A549 (cell line): ENCODE measurements around the gene PRKCZ. TPM values are rescaled to one million over a fixed set of nuclear protein-coding genes. Genes with fewer than 3 reads are reported as not detected.

ENCODE experiments used
- ATAC-seq, 2 experiments: fragments of 200-7000 bp in 1 of 2; fragments of >200 bp in 1 of 2; cut with Nextera tagmentation in 1 of 2; cut with Tn5 transposase in 1 of 2; 3 replicates each; pipeline versions ENCODE4 v1.8.0 to v1.9.1; 2018 to 2020; ENCODE audit warnings: mild to moderate bottlenecking in 1 of 2, moderate library complexity in 1 of 2
- CTCF ChIA-PET: fragments of 300-600 bp; sonication (Branson Sonifier 250); formaldehyde crosslinking; extraction: SDS; loops from one replicate; lab custom pipeline; 2021; ENCODE audit warnings: antibody characterized with exemption, inconsistent platforms; lab: Yijun Ruan, JAX
- POLR2A ChIA-PET: fragments of 350-600 bp; formaldehyde crosslinking; extraction: SDS; loops from one replicate; lab custom pipeline; 2021; ENCODE audit warnings: antibody characterized with exemption, inconsistent platforms; lab: Yijun Ruan, JAX
- DNase-seq, 2 experiments: peaks; one replicate each; pipeline versions ENCODE4 v3.0.0 to v3.0.0-alpha.2; 2011 to 2016; ENCODE audit warnings: low read depth in 1 of 2, low spot score in 1 of 2
- FAIRE-seq: peaks from 2 replicates; lab custom pipeline; 2011; peaks lifted over from hg19 to GRCh38; lab: Jason Lieb, UNC
- H3K27ac ChIP-seq, 2 experiments: fragments of >200 bp; sonication (Bioruptor Twin); formaldehyde crosslinking; 3 replicates each; pipeline ENCODE4 v1.5.1; 2016 to 2017
- H3K4me1 ChIP-seq: fragments of >200 bp; sonication (Bioruptor Twin); formaldehyde crosslinking; 3 replicates; pipeline ENCODE4 v1.6.1; 2016
- H3K4me2 ChIP-seq: fragments of >200 bp; sonication (Bioruptor Twin); formaldehyde crosslinking; 3 replicates; pipeline ENCODE4 v1.6.1; 2016
- H3K4me3 ChIP-seq: fragments of >200 bp; sonication (Bioruptor Twin); formaldehyde crosslinking; 3 replicates; pipeline ENCODE4 v1.5.1; 2016
- H3K9me3 ChIP-seq: fragments of >200 bp; sonication (Bioruptor Twin); formaldehyde crosslinking; 3 replicates; pipeline ENCODE4 v1.6.1; 2016
- CEBPB ChIP-seq, 2 experiments: fragments of >200 bp in 1 of 2; sonication (Bioruptor Twin) in 1 of 2; formaldehyde crosslinking in 1 of 2; IDR thresholded peaks; 2 replicates each; pipeline ENCODE4 v1.6.1; 2012 to 2016
- CHD2 ChIP-seq: fragments of 150-350 bp; IDR thresholded peaks from 2 replicates; pipeline ENCODE4 v1.6.1; 2014; ENCODE audit warnings: low read length; ENCODE audit not compliant: partially characterized antibody
- CTCF ChIP-seq: fragments of >200 bp; sonication (Bioruptor Twin); formaldehyde crosslinking; IDR thresholded peaks from 3 replicates; pipeline ENCODE4 v1.5.1; 2016
- EP300 ChIP-seq, 2 experiments: fragments of >200 bp; sonication (Bioruptor Twin); formaldehyde crosslinking; IDR thresholded peaks; 2 replicates in 1 of 2; 3 replicates in 1 of 2; pipeline ENCODE4 v1.6.1; 2016 to 2017
- GATA3 ChIP-seq: IDR thresholded peaks from 2 replicates; pipeline ENCODE4 v1.6.1; 2012; ENCODE audit warnings: borderline replicate concordance
- HDAC2 ChIP-seq: fragments of 200-600 bp; sonication (generic); IDR thresholded peaks from 2 replicates; pipeline ENCODE4 v1.6.1; 2016
- KDM1A ChIP-seq: fragments of 200-600 bp; sonication (generic); IDR thresholded peaks from 2 replicates; pipeline ENCODE4 v1.6.1; 2016; ENCODE audit warnings: low read depth, mild to moderate bottlenecking
- KDM5A ChIP-seq: fragments of 200-600 bp; sonication (generic); IDR thresholded peaks from 2 replicates; pipeline ENCODE4 v1.6.1; 2016; ENCODE audit warnings: antibody characterized with exemption, mild to moderate bottlenecking
- POLR2AphosphoS2 ChIP-seq: conservative IDR thresholded peaks from 2 replicates; pipeline ENCODE4 v1.6.1; 2012; ENCODE audit warnings: low read length, improper control_type of control experiment, inconsistent platforms
- RAD21 ChIP-seq, 2 experiments: fragments of >200 bp in 1 of 2; sonication (Bioruptor Twin) in 1 of 2; formaldehyde crosslinking in 1 of 2; IDR thresholded peaks in 1 of 2; conservative IDR thresholded peaks in 1 of 2; 2 replicates in 1 of 2; 3 replicates in 1 of 2; pipeline ENCODE4 v1.6.1; 2012 to 2018; ENCODE audit warnings: inconsistent platforms in 1 of 2
- RARB ChIP-seq: fragments of 250-450 bp; sonication (Bioruptor Pico); IDR thresholded peaks from 2 replicates; pipeline ENCODE4 v1.8.0; 2021; ENCODE audit warnings: mild to moderate bottlenecking, moderate library complexity
- RCOR1 ChIP-seq: fragments of 150-350 bp; IDR thresholded peaks from 2 replicates; pipeline ENCODE4 v1.6.1; 2014; ENCODE audit warnings: antibody characterized with exemption, low read length, low read depth
- RFX5 ChIP-seq: fragments of 450-650 bp; IDR thresholded peaks from 2 replicates; pipeline ENCODE4 v1.7.1; 2014; ENCODE audit warnings: antibody characterized with exemption, mild to moderate bottlenecking, moderate library complexity
- ZFP36 ChIP-seq: fragments of 450-650 bp; IDR thresholded peaks from 2 replicates; pipeline ENCODE4 v1.6.1; 2014; ENCODE audit warnings: borderline replicate concordance; ENCODE audit not compliant: partially characterized antibody
- ZNF302 ChIP-seq: fragments of 250-450 bp; sonication (Bioruptor Pico); IDR thresholded peaks from 2 replicates; pipeline ENCODE4 v1.9.0; 2021; ENCODE audit warnings: inconsistent platforms, mild to moderate bottlenecking, moderate library complexity
- WGBS: methylation state at CpG from one replicate; pipeline ENCODE4 v1.1.6; 2017; ENCODE audit errors: missing lambda C conversion rate; 5-methylcytosine and 5-hydroxymethylcytosine counted together
- polyA plus RNA-seq, 4 experiments: library from polyadenylated mRNA; depleted of rRNA in 3 of 4; stranded (reverse); fragments of >200 nt; fragmentation: RNase III in 1 of 4; extraction: RNeasy Plus Mini Kit Qiagen cat#74134 plus additional on column Dnase treatment in 1 of 4; gene quantifications; 2 replicates in 3 of 4; 3 replicates in 1 of 4; pipeline ENCODE4 v1.2.3, GENCODE V29; 2011 to 2017
- TF ChIP-seq, protein P1 (sequence below): fragments of 150-350 bp; IDR thresholded peaks from 2 replicates; pipeline ENCODE4 v1.6.1; 2014; ENCODE audit warnings: low read depth, mild to moderate bottlenecking, low read length
- TF ChIP-seq, protein P2 (sequence below): fragments of >200 bp; sonication (Bioruptor Twin); formaldehyde crosslinking; IDR thresholded peaks from 2 replicates; pipeline ENCODE4 v1.6.1; 2016
- TF ChIP-seq, protein P3 (sequence below): fragments of 250-450 bp; sonication (Bioruptor Pico); IDR thresholded peaks from 2 replicates; pipeline ENCODE4 v1.5.0; 2020; ENCODE audit warnings: low read depth, mild to moderate bottlenecking, moderate library complexity
- TF ChIP-seq, protein P4 (sequence below): fragments of 200-600 bp; sonication (generic); IDR thresholded peaks from 2 replicates; pipeline ENCODE4 v1.6.1; 2016; ENCODE audit warnings: antibody characterized with exemption, mild to moderate bottlenecking, moderate library complexity
- TF ChIP-seq, protein P5 (sequence below): IDR thresholded peaks from 2 replicates; pipeline ENCODE4 v1.6.1; 2012; ENCODE audit warnings: low read depth, borderline replicate concordance

PRKCZ gene
- polyA plus RNA-seq, 2 of the 4 experiments (the other 2 are of a cell fraction): 9.5 to 9.8 TPM

- Histone ChIP-seq H3K4me2 (no peak overlapping the region), H3K9me3 (no peaks in the 10 kb centered on the region), H3K4me1 (0 out of 3 replicates have a peak, but pooled peaks cover under 1% of the 10 kb centered on the region), H3K4me3 (no peak overlapping the region), H3K27ac (no peak overlapping the region)
- TF ChIP-seq POLR2AphosphoS2 (no peak), KDM5A (no peak), CHD2 (no peak), RCOR1 (no peak), RFX5 (no peak), RARB (CRISPR knock-in tag) (no peak)
- no peak for DNase-seq
- FAIRE-seq: no peak
- no peak for ATAC-seq
- POLR2A ChIA-PET: no interaction called here
- CTCF ChIA-PET: interaction anchor here (3.1 kb wide), 1 partner anchor 25 kb away, joined by 20 read pairs; no protein-coding TSS in a partner anchor
- no CpG with 5 or more reads among the region's 11 CpGs for WGBS
Observed at GRCh38 chr1:2020310-2020655, 29.9 kb upstream of the PRKCZ start.

DNA sequence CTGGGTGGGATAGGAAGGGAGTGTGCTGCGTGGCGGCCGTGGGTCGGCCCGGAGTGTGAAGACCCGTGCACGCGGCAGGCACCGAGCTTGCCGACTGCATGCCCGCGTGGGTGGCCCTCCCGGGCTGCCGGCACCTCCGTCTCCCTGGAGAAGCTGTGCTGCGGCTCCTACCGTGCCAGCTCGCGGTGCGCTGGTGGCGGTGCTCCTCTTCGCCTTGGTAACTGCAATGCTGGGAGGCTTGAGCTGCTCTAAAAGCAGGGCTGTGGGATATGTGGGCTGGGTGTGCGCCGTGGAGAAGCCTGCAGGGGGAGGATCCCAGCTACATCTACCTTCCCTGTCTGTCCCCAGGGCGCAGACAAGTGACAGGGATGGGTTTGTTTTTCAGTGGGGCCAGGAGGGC, 28.7 kb upstream of the PRKCZ start:
- CTCF ChIA-PET: interaction anchor here (1.1 to 3.1 kb wide), 3 partner anchors 13 to 153 kb away, joined by 3 to 20 read pairs (median 3); no protein-coding TSS in a partner anchor

DNA sequence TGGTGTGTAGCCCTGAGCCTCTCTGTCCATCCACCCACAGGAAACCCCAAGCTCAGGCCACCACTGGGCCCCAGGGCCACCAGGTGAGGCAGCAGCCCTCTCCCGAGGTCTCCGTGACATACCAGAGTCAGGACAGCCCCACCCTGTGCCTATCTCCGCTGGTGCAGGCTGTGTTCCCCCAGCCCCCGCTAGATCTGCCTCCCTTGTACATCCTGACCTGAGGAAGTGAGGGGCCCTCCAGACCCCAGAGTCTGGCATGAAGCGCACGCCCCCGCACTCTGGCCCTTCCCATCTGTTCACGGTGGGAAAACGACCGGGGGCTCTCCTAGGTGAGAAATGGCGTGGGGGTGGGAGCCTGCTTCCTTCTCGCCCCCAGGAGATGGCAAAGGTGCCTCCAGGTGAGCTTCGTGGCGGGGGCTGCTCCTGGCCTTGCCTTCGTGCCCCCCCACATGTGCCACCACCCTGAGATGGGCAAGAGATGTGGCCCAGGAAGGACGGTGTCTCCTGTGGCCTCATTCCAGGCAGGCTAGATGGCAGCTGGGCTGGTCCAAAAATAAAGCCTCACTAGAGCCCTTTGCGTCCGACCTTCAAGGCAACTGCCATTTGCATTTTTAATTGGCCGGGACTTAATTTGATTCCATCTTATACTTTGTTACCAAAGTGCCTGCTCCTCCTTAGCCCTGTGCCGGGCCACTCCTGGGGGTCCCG, 28.0 kb upstream of the PRKCZ start:
- Histone ChIP-seq H3K9me3 (no peaks in the 10 kb centered on the region), H3K4me3 (no peak overlapping the region), H3K4me1 (no peaks in the 10 kb centered on the region), H3K4me2 (no peak overlapping the region), H3K27ac (no peak overlapping the region)
- ChIA-PET POLR2A (no interaction called here), CTCF (interaction anchor here (1.1 to 3.1 kb wide), 3 partner anchors 12 to 152 kb away, joined by 3 to 20 read pairs (median 3); no protein-coding TSS in a partner anchor)
- no peak for FAIRE-seq
- DNase-seq: no peak
- WGBS: 43% methylated on average over 16 of the region's 21 CpGs
- ATAC-seq: no peak
- TF ChIP-seq, protein P1, sequence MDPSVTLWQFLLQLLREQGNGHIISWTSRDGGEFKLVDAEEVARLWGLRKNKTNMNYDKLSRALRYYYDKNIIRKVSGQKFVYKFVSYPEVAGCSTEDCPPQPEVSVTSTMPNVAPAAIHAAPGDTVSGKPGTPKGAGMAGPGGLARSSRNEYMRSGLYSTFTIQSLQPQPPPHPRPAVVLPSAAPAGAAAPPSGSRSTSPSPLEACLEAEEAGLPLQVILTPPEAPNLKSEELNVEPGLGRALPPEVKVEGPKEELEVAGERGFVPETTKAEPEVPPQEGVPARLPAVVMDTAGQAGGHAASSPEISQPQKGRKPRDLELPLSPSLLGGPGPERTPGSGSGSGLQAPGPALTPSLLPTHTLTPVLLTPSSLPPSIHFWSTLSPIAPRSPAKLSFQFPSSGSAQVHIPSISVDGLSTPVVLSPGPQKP: no peak
- TF ChIP-seq ZNF302 (CRISPR knock-in tag) (no peak), CTCF (no peak), RAD21 (conservative IDR thresholded peaks at IDR 0.05 in 1 of 2, IDR thresholded peaks at IDR 0.05 in 1 of 2) (no peak)
- TF ChIP-seq, protein P2, sequence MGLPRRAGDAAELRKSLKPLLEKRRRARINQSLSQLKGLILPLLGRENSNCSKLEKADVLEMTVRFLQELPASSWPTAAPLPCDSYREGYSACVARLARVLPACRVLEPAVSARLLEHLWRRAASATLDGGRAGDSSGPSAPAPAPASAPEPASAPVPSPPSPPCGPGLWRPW: no peak

More for the DNA sequence above, 28.7 kb upstream of the PRKCZ start:
- no peak for FAIRE-seq
- TF ChIP-seq GATA3: no peak
- Histone ChIP-seq H3K9me3 (no peaks in the 10 kb centered on the region), H3K27ac (no peak overlapping the region), H3K4me2 (no peak overlapping the region), H3K4me3 (no peak overlapping the region), H3K4me1 (no peaks in the 10 kb centered on the region)
- WGBS: 34% methylated on average over 4 of the region's 25 CpGs
- POLR2A ChIA-PET: no interaction called here
- no peak; a peak in 1 of 6 replicates for ATAC-seq
- no peak for DNase-seq

DNA sequence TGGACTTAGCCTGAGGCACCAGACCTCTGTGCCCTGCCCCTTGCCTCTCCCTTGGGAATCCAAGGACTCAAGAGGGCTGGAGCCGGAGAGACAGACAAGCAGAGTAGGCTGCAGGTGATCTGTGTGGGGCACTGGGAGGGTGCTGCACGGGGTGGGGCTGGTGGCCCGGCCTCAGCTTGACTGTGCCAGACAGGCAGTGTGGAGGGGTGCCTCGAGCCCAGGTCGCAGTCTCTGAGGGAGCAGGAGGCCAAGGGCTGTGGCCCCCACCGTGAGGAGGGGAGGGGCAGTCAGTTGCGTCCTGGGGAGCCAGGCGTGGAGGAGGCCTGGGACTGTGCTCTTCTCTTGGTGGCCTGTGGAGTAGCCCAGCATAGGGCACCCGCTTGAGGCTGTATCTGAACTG, 27.0 kb upstream of the PRKCZ start:
- no peak overlapping the region for H3K27ac ChIP-seq
- H3K4me3 ChIP-seq: no peak overlapping the region
- no peak for FAIRE-seq
- no peaks in the 10 kb centered on the region for H3K9me3 ChIP-seq
- H3K4me2 ChIP-seq: no peak overlapping the region
- no peak for DNase-seq
- peak in 1 of 2 experiments; percentile 21; a peak in 2 of 6 replicates for ATAC-seq
- 73% methylated on average over 5 of the region's 9 CpGs for WGBS
- no peaks in the 10 kb centered on the region for H3K4me1 ChIP-seq
- ChIA-PET POLR2A (no interaction called here), CTCF (interaction anchor here (3.1 kb wide), 1 partner anchor 22 kb away, joined by 20 read pairs; no protein-coding TSS in a partner anchor)
- no peak for TF ChIP-seq ZNF302 (CRISPR knock-in tag)
- TF ChIP-seq, protein P3, sequence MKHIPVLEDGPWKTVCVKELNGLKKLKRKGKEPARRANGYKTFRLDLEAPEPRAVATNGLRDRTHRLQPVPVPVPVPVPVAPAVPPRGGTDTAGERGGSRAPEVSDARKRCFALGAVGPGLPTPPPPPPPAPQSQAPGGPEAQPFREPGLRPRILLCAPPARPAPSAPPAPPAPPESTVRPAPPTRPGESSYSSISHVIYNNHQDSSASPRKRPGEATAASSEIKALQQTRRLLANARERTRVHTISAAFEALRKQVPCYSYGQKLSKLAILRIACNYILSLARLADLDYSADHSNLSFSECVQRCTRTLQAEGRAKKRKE (CRISPR knock-in tag): no peak
- TF ChIP-seq CEBPB (IDR thresholded peaks at IDR 0.05): no peak
- no peak for TF ChIP-seq KDM1A
- TF ChIP-seq, protein P4, sequence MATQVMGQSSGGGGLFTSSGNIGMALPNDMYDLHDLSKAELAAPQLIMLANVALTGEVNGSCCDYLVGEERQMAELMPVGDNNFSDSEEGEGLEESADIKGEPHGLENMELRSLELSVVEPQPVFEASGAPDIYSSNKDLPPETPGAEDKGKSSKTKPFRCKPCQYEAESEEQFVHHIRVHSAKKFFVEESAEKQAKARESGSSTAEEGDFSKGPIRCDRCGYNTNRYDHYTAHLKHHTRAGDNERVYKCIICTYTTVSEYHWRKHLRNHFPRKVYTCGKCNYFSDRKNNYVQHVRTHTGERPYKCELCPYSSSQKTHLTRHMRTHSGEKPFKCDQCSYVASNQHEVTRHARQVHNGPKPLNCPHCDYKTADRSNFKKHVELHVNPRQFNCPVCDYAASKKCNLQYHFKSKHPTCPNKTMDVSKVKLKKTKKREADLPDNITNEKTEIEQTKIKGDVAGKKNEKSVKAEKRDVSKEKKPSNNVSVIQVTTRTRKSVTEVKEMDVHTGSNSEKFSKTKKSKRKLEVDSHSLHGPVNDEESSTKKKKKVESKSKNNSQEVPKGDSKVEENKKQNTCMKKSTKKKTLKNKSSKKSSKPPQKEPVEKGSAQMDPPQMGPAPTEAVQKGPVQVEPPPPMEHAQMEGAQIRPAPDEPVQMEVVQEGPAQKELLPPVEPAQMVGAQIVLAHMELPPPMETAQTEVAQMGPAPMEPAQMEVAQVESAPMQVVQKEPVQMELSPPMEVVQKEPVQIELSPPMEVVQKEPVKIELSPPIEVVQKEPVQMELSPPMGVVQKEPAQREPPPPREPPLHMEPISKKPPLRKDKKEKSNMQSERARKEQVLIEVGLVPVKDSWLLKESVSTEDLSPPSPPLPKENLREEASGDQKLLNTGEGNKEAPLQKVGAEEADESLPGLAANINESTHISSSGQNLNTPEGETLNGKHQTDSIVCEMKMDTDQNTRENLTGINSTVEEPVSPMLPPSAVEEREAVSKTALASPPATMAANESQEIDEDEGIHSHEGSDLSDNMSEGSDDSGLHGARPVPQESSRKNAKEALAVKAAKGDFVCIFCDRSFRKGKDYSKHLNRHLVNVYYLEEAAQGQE: no peak
- TF ChIP-seq HDAC2: no peak
- TF ChIP-seq ZFP36: no peak
- TF ChIP-seq, protein P5, sequence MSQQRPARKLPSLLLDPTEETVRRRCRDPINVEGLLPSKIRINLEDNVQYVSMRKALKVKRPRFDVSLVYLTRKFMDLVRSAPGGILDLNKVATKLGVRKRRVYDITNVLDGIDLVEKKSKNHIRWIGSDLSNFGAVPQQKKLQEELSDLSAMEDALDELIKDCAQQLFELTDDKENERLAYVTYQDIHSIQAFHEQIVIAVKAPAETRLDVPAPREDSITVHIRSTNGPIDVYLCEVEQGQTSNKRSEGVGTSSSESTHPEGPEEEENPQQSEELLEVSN: no peak
- TF ChIP-seq EP300 (IDR thresholded peaks at IDR 0.05): no peak
- TF ChIP-seq RFX5: no peak
